Esophagus mucosa (tissue), 1 donor: ENCODE data around the gene SLC8A2. TPM values are rescaled to one million over a fixed set of nuclear protein-coding genes. Genes with fewer than 3 reads are reported as not detected.
A peak's percentile ranks its signal among the peaks of the same experiment; 100 is the strongest.

Experiments used
- ATAC-seq: fragments of 200-7000 bp; cut with Tn5 transposase; one replicate; pipeline ENCODE4 v1.9.1; 2020
- total RNA-seq: library from RNA; stranded (reverse); gene quantifications from one replicate; pipeline ENCODE4 v1.2.4, GENCODE V29; 2023
- donor health status: DM: yes; HTN: yes; CAD: no.

The SLC8A2 gene
- 0.12 TPM for total RNA-seq

- peak; percentile 33 for ATAC-seq
Observed at GRCh38 chr19:47471733-47472457, at the start of gene SLC8A2. Gene SLC8A2 (minus strand): TSS chr19:47471893. CDS start chr19:47466403, 5,490 bp downstream.

- no peak for ATAC-seq
Observed at GRCh38 chr19:47520839-47521238, 49.1 kb upstream of the SLC8A2 start.

- ATAC-seq: no peak
Observed at GRCh38 chr19:47520343-47520806, 48.7 kb upstream of the SLC8A2 start.

- no peak for ATAC-seq
Observed at GRCh38 chr19:47518854-47519253, 47.2 kb upstream of the SLC8A2 start.

- no peak for ATAC-seq
Observed at GRCh38 chr19:47518139-47518538, 46.4 kb upstream of the SLC8A2 start.

GRCh38 chr19:47514869-47515588 is 43.3 kb upstream of the SLC8A2 start, which contains the start of gene NAPA:
Gene NAPA (minus strand): TSS chr19:47515063. CDS start chr19:47514940, 123 bp downstream.
- ATAC-seq: peak; percentile 98

- ATAC-seq: no peak
Observed at GRCh38 chr19:47514151-47514868, 42.6 kb upstream of the SLC8A2 start.

GRCh38 chr19:47512948-47513319 is 41.2 kb upstream of the SLC8A2 start:
- ATAC-seq: no peak

GRCh38 chr19:47512183-47512947 is 40.7 kb upstream of the SLC8A2 start:
- ATAC-seq: no peak

GRCh38 chr19:47511681-47512080 is 40.0 kb upstream of the SLC8A2 start:
- ATAC-seq: peak; percentile 10

GRCh38 chr19:47511128-47511517 is 39.4 kb upstream of the SLC8A2 start:
- ATAC-seq: no peak

GRCh38 chr19:47510516-47511127 is 38.9 kb upstream of the SLC8A2 start:
- ATAC-seq: no peak

GRCh38 chr19:47509973-47510372 is 38.3 kb upstream of the SLC8A2 start:
- ATAC-seq: peak; percentile 30

GRCh38 chr19:47509170-47509847 is 37.6 kb upstream of the SLC8A2 start:
- peak; percentile 60 for ATAC-seq

- ATAC-seq: no peak
Observed at GRCh38 chr19:47508721-47509120, 37.0 kb upstream of the SLC8A2 start.

GRCh38 chr19:47507924-47508553 is 36.3 kb upstream of the SLC8A2 start:
- no peak for ATAC-seq

GRCh38 chr19:47507012-47507411 is 35.3 kb upstream of the SLC8A2 start:
- ATAC-seq: no peak

- no peak for ATAC-seq
Observed at GRCh38 chr19:47506459-47506858, 34.8 kb upstream of the SLC8A2 start.

GRCh38 chr19:47505506-47505905 is 33.8 kb upstream of the SLC8A2 start:
- no peak for ATAC-seq

GRCh38 chr19:47503826-47504150 is 32.1 kb upstream of the SLC8A2 start:
- ATAC-seq: no peak
